GM12878 (cell line): ENCODE data around the gene HSPB6. TPM values are rescaled to one million over a fixed set of nuclear protein-coding genes. Genes with fewer than 3 reads are reported as not detected.

Experiments used
- ASH2L ChIP-seq: fragments of 300-600, 200-600 bp; sonication (generic); IDR thresholded peaks from 2 replicates; pipeline ENCODE4 v1.6.1; 2017; ENCODE audit warnings: low read depth, mild to moderate bottlenecking, borderline replicate concordance
- ATF7 ChIP-seq: fragments of 450-650 bp; IDR thresholded peaks from 2 replicates; pipeline ENCODE4 v1.6.1; 2016; ENCODE audit warnings: low read depth, mild to moderate bottlenecking
- BCL11A ChIP-seq: IDR thresholded peaks from 2 replicates; pipeline ENCODE4 v1.6.1; 2011; ENCODE audit warnings: low read depth, low read length
- BMI1 ChIP-seq: fragments of 450-650 bp; IDR thresholded peaks from 2 replicates; pipeline ENCODE4 v1.6.1; 2016; ENCODE audit warnings: mild to moderate bottlenecking, moderate library complexity, borderline replicate concordance
- BRCA1 ChIP-seq: IDR thresholded peaks from 2 replicates; pipeline ENCODE4 v1.6.1; 2011; ENCODE audit warnings: low read depth, low read length, improper control_type of control experiment
- IKZF2 ChIP-seq, 2 experiments: fragments of 450-650 bp; IDR thresholded peaks; 2 replicates each; pipeline ENCODE4 v1.6.1; 2017; ENCODE audit warnings: mild to moderate bottlenecking in 2 of 2, moderate library complexity in 2 of 2
- MEF2A ChIP-seq: IDR thresholded peaks from 2 replicates; pipeline ENCODE4 v1.6.1; 2011; ENCODE audit warnings: low read depth, mild to moderate bottlenecking, low read length, moderate library complexity; ENCODE audit not compliant: insufficient read depth
- NBN ChIP-seq: fragments of 450-650 bp; IDR thresholded peaks from 2 replicates; pipeline ENCODE4 v1.6.1; 2016
- NFIC ChIP-seq: IDR thresholded peaks from 2 replicates; pipeline ENCODE4 v1.6.1; 2012; ENCODE audit warnings: low read depth, mild to moderate bottlenecking, inconsistent platforms, low read length, moderate library complexity
- NFYB ChIP-seq: IDR thresholded peaks from 2 replicates; pipeline ENCODE4 v1.6.1; 2011; ENCODE audit warnings: low read depth, mild to moderate bottlenecking, low read length, improper control_type of control experiment, moderate library complexity; ENCODE audit not compliant: insufficient read depth
- REST ChIP-seq: IDR thresholded peaks from 2 replicates; pipeline ENCODE4 v1.6.1; 2012; ENCODE audit warnings: mild to moderate bottlenecking, low read depth, low read length
- ZBTB4 ChIP-seq: fragments of 450-650 bp; formaldehyde crosslinking; IDR thresholded peaks from 2 replicates; pipeline ENCODE4 v1.4.0; 2022; ENCODE audit warnings: mild to moderate bottlenecking, moderate library complexity
- polyA plus RNA-seq, 11 experiments: library from polyadenylated mRNA; depleted of rRNA in 4 of 11; unstranded in 6 of 11; stranded (reverse) in 5 of 11; fragments of >200 nt; fragmentation: Nextera tagmentation in 4 of 11; fragmentation: Illumina TruSeq in 1 of 11; extraction: Ambion mirVana in 4 of 11; extraction: Trizol in 1 of 11; gene quantifications; 1 replicate in 1 of 11; 2 replicates in 10 of 11; pipeline versions ENCODE4 v1.2.1 to v1.2.3, GENCODE V29; 2011 to 2016; ENCODE audit warnings: inconsistent platforms in 2 of 11, missing spikeins in 2 of 11, low read depth in 1 of 11
- total RNA-seq, 4 experiments: library from RNA; depleted of rRNA in 3 of 4; stranded (reverse); fragments of >200 nt in 3 of 4; fragmentation: Illumina TruSeq in 1 of 4; extraction: Trizol in 1 of 4; gene quantifications; 2 replicates each; pipeline versions ENCODE4 v1.2.1 to v1.2.3, GENCODE V29; 2013 to 2021
- TF ChIP-seq, protein P1 (sequence below): fragments of 450-650 bp; conservative IDR thresholded peaks from 2 replicates; pipeline ENCODE4 v1.6.1; 2017; ENCODE audit warnings: mild to moderate bottlenecking, moderate library complexity
- TF ChIP-seq, protein P2 (sequence below): fragments of 450-650 bp; IDR thresholded peaks from 2 replicates; pipeline ENCODE4 v1.6.1; 2016; ENCODE audit warnings: mild to moderate bottlenecking
- TF ChIP-seq, protein P3 (sequence below): fragments of 450-650 bp; IDR thresholded peaks from 2 replicates; pipeline ENCODE4 v1.6.1; 2018; ENCODE audit warnings: mild to moderate bottlenecking, low read depth, moderate library complexity; ENCODE audit not compliant: partially characterized antibody

HSPB6 gene
- total and polyA plus RNA-seq, 10 of the 15 experiments (the other 5 are each of a cell fraction or from before 2014, with no cell fraction given): 0.09 to 1.6 (median 0.36) TPM; not detected in 4

DNA sequence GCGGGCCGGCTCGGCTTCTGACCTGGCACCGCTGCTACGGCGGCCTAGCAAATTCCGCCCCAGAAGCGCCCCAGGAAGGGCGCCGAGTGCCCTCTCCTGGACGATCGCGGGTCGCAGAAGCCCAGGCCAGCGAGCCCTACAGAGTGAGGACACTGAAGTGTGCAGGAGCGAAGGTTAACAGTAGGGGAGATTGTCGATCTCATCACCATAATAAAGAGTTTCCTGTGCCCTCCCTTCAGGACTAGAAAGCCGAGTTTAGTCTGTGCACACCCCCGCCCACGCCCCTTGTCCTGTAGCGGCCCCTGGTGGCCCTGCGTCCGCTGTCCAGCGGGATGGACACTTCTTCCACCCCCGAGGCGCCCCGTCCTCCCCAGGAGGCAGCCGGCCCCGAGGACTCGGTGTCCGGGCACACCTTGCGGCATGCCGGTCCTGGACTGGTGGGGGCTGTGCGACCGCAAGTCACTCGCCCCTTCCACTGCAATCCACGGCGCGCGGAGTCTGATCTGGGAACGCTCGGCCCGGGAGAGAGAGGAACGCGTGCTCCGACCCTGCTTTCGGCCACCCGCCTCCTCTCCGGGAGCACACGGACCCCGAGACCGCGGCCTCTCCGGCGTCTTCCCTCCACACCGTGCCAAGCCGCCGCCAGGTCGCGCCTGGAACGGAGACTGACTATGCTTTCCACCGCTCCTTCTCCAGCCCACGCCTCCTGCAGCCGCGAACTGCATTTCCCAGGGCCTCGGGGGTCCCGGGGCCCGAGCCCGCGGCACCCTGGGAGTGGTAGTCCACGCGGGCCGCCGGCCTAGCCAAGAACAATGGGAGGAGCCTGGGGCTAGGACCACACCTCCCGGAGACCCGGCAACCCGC is 39.8 kb downstream of the HSPB6 start (continued):
- no peak for TF ChIP-seq ASH2L
- TF ChIP-seq ZBTB4 (CRISPR knock-in tag): no peak
- TF ChIP-seq, protein P1, sequence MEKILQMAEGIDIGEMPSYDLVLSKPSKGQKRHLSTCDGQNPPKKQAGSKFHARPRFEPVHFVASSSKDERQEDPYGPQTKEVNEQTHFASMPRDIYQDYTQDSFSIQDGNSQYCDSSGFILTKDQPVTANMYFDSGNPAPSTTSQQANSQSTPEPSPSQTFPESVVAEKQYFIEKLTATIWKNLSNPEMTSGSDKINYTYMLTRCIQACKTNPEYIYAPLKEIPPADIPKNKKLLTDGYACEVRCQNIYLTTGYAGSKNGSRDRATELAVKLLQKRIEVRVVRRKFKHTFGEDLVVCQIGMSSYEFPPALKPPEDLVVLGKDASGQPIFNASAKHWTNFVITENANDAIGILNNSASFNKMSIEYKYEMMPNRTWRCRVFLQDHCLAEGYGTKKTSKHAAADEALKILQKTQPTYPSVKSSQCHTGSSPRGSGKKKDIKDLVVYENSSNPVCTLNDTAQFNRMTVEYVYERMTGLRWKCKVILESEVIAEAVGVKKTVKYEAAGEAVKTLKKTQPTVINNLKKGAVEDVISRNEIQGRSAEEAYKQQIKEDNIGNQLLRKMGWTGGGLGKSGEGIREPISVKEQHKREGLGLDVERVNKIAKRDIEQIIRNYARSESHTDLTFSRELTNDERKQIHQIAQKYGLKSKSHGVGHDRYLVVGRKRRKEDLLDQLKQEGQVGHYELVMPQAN: peak; percentile 40; the same call in 1 of the 2 replicates
- no peak for TF ChIP-seq BMI1
- TF ChIP-seq, protein P2, sequence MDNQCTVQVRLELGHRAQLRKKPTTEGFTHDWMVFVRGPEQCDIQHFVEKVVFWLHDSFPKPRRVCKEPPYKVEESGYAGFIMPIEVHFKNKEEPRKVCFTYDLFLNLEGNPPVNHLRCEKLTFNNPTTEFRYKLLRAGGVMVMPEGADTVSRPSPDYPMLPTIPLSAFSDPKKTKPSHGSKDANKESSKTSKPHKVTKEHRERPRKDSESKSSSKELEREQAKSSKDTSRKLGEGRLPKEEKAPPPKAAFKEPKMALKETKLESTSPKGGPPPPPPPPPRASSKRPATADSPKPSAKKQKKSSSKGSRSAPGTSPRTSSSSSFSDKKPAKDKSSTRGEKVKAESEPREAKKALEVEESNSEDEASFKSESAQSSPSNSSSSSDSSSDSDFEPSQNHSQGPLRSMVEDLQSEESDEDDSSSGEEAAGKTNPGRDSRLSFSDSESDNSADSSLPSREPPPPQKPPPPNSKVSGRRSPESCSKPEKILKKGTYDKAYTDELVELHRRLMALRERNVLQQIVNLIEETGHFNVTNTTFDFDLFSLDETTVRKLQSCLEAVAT: peak; percentile 85
- TF ChIP-seq MEF2A: peak; percentile 49; the same call in 1 of the 2 replicates
- no peak for TF ChIP-seq NFIC
- TF ChIP-seq, protein P3, sequence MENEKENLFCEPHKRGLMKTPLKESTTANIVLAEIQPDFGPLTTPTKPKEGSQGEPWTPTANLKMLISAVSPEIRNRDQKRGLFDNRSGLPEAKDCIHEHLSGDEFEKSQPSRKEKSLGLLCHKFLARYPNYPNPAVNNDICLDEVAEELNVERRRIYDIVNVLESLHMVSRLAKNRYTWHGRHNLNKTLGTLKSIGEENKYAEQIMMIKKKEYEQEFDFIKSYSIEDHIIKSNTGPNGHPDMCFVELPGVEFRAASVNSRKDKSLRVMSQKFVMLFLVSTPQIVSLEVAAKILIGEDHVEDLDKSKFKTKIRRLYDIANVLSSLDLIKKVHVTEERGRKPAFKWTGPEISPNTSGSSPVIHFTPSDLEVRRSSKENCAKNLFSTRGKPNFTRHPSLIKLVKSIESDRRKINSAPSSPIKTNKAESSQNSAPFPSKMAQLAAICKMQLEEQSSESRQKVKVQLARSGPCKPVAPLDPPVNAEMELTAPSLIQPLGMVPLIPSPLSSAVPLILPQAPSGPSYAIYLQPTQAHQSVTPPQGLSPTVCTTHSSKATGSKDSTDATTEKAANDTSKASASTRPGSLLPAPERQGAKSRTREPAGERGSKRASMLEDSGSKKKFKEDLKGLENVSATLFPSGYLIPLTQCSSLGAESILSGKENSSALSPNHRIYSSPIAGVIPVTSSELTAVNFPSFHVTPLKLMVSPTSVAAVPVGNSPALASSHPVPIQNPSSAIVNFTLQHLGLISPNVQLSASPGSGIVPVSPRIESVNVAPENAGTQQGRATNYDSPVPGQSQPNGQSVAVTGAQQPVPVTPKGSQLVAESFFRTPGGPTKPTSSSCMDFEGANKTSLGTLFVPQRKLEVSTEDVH: no peak
- TF ChIP-seq REST: no peak
- 0 out of 2 replicates have a peak, but pooled peaks have one; percentile 20 for TF ChIP-seq BCL11A
- no peak for TF ChIP-seq IKZF2 (IDR thresholded peaks at IDR 0.05)
- TF ChIP-seq NFYB: no peak
- peak; percentile 93 for TF ChIP-seq NBN
- no peak for TF ChIP-seq BRCA1
- 0 out of 2 replicates have a peak, but pooled peaks have one; percentile 18 for TF ChIP-seq ATF7
